ENCODE measurements around the gene HMGXB4. TPM values are rescaled to one million over a fixed set of nuclear protein-coding genes. Genes with fewer than 3 reads are reported as not detected.

HMGXB4 gene
- total and polyA plus RNA-seq, 9 of the 15 experiments (the other 6 are each of a cell fraction or from before 2014, with no cell fraction given) = 9.9 to 31.4 (median 24.8) TPM

DNA sequence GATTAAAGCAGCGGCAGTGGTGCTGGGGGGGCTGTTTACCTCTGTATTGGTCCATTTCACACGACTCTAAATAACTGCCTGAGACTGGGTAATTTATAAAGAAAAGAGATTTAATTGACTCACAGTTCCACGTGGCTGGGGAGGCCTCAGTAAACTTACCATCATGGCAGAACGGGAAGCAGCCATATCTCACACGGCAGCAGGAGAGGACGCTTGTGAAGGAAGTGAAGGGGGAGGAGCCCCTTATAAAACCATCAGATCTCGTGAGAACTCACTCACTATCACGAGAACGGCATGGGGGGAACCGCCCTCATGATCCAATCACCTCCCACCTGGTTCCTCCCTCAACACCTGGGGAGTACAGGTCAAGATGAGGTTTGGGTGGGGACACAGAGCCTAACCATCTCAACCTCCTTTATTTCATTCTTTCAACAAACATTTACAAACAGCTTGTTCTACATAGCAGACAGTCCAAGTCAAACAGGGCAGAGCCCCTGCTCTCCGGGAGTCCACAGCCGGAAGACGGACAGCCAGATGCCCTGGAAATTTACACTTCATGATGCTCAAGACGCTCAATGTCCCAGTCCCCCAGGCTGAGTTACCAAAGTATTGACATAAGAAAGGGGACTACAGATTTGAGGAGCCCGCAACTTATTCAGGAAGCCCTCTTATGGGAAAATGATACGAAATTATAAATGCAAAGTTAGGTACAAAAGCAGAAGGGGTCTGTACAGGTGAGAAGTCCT, 26.3 kb upstream of the HMGXB4 start (continued):
- TF ChIP-seq, protein P1, sequence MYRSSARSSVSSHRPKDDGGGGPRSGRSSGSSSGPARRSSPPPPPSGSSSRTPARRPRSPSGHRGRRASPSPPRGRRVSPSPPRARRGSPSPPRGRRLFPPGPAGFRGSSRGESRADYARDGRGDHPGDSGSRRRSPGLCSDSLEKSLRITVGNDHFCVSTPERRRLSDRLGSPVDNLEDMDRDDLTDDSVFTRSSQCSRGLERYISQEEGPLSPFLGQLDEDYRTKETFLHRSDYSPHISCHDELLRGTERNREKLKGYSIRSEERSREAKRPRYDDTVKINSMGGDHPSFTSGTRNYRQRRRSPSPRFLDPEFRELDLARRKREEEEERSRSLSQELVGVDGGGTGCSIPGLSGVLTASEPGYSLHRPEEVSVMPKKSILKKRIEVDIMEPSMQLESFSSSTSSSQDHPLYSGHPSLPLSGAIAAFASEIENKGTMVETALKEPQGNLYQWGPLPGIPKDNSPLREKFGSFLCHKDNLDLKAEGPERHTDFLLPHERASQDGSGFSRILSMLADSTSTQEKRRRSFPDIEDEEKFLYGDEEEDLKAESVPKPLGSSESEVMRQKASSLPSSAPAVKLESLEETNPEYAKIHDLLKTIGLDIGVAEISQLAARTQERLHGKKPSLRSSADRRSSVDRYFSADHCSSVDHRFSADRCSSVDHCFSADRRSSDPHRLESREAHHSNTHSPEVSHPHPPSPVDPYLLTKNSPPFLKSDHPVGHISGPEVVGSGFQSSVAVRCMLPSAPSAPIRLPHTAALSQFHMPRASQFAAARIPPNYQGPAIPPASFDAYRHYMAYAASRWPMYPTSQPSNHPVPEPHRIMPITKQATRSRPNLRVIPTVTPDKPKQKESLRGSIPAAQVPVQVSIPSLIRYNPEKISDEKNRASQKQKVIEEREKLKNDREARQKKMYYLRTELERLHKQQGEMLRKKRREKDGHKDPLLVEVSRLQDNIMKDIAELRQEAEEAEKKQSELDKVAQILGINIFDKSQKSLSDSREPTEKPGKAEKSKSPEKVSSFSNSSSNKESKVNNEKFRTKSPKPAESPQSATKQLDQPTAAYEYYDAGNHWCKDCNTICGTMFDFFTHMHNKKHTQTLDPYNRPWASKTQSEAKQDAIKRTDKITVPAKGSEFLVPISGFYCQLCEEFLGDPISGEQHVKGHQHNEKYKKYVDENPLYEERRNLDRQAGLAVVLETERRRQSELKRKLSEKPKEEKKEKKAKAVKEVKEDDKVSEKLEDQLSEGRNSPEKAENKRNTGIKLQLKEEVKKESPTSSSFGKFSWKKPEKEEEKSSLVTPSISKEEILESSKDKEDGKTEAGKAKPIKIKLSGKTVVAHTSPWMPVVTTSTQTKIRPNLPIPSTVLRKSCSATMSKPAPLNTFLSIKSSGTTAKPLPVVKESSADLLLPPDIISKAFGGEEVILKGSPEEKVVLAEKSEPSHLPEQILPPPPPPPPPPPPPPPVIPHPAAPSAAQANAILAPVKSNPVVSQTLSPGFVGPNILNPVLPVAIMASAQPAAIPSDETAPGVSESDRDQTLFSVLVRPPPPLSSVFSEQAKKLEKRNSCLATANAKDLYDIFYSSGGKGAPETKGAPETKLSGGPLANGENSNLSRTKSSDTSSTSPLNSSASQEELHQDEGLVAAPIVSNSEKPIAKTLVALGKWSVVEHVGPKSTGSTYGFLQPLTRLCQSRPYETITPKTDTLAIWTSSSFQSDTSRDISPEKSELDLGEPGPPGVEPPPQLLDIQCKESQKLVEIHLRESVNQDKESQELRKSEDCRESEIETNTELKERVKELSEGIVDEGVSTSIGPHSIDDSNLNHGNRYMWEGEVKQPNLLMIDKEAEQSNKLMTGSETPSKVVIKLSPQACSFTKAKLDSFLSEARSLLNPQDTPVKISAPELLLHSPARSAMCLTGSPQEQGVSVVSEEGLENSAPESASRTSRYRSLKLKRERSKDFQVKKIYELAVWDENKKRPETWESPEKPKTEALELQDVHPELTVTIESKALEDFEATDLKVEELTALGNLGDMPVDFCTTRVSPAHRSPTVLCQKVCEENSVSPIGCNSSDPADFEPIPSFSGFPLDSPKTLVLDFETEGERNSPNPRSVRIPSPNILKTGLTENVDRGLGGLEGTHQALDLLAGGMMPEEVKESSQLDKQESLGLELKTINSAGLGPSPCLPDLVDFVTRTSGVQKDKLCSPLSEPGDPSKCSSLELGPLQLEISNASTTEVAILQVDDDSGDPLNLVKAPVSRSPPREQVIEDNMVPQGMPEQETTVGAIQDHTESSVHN (IDR thresholded peaks at IDR 0.05; ENCODE audit: borderline replicate concordance in 1 of 2, low read depth in 1 of 2) = no peak
- TF ChIP-seq FOXA1 (IDR thresholded peaks at IDR 0.05; ENCODE audit: borderline replicate concordance) = no peak
- no peak for TF ChIP-seq XRCC3 (IDR thresholded peaks at IDR 0.05)
- TF ChIP-seq FOXP1 (CRISPR knock-in tag; IDR thresholded peaks at IDR 0.05) = no peak
- TF ChIP-seq ZNF124 (CRISPR knock-in tag; IDR thresholded peaks at IDR 0.05) = no peak
- TF ChIP-seq ATF7 (IDR thresholded peaks at IDR 0.05) = no peak
- TF ChIP-seq, protein P2, sequence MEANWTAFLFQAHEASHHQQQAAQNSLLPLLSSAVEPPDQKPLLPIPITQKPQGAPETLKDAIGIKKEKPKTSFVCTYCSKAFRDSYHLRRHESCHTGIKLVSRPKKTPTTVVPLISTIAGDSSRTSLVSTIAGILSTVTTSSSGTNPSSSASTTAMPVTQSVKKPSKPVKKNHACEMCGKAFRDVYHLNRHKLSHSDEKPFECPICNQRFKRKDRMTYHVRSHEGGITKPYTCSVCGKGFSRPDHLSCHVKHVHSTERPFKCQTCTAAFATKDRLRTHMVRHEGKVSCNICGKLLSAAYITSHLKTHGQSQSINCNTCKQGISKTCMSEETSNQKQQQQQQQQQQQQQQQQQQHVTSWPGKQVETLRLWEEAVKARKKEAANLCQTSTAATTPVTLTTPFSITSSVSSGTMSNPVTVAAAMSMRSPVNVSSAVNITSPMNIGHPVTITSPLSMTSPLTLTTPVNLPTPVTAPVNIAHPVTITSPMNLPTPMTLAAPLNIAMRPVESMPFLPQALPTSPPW (CRISPR knock-in tag; IDR thresholded peaks at IDR 0.05) = peak; percentile 59; the same call in 1 of the 2 replicates
- TF ChIP-seq TAF1 (IDR thresholded peaks at IDR 0.05; ENCODE audit: control insufficient read depth, extremely low read depth, insufficient read depth, low read length, severe bottlenecking) = peak; percentile 82
- TF ChIP-seq ETV5 (CRISPR knock-in tag; IDR thresholded peaks at IDR 0.05; ENCODE audit: low read depth) = 0 out of 2 replicates have a peak, but pooled peaks have one; percentile 43
- no peak for TF ChIP-seq ATF1 (CRISPR knock-in tag; IDR thresholded peaks at IDR 0.05)
- no peak for TF ChIP-seq ATF1 (tag; IDR thresholded peaks at IDR 0.05)
- TF ChIP-seq GATA2 (CRISPR knock-in tag; IDR thresholded peaks at IDR 0.05) = no peak
- TF ChIP-seq SPI1 (IDR thresholded peaks at IDR 0.05; ENCODE audit: borderline replicate concordance, low read depth, low read length) = peak; percentile 27; the same call in 1 of the 2 replicates
- TF ChIP-seq PYGO2 (tag; IDR thresholded peaks at IDR 0.05) = no peak
- no peak for TF ChIP-seq BMI1 (IDR thresholded peaks at IDR 0.05; ENCODE audit: low read length)
- no peak for TF ChIP-seq ELF4 (CRISPR knock-in tag; IDR thresholded peaks at IDR 0.05)
- TF ChIP-seq CC2D1A (IDR thresholded peaks at IDR 0.05) = no peak
- TF ChIP-seq MEF2A (IDR thresholded peaks at IDR 0.05; ENCODE audit: control insufficient read depth, low read depth, low read length) = no peak
- TF ChIP-seq KDM1A (IDR thresholded peaks at IDR 0.05) = no peak
- TF ChIP-seq ZNF507 (tag; conservative IDR thresholded peaks at IDR 0.05) = no peak
